HFF-Myc (cell line): ENCODE results near the gene SFTPB.

ENCODE experiments used
- DNase-seq: peaks from one replicate; pipeline ENCODE4 v3.0.0-alpha.2; 2011; ENCODE audit warnings: low read depth; ENCODE audit errors: extremely low read depth
- H3K4me3 ChIP-seq: replicated peaks from 2 replicates; pipeline ENCODE4 v1.5.1; 2011; ENCODE audit warnings: low read depth, mild to moderate bottlenecking, control low read depth, low read length
- TF ChIP-seq, protein P1 (sequence below): IDR thresholded peaks from 2 replicates; pipeline ENCODE4 v1.5.1; 2012; ENCODE audit warnings: mild to moderate bottlenecking, low read depth, low read length, control low read depth; ENCODE audit errors: missing control alignments

The SFTPB gene

GRCh38 chr2:85712849-85713612 lies 45.0 kb upstream of the SFTPB start:
- TF ChIP-seq, protein P1, sequence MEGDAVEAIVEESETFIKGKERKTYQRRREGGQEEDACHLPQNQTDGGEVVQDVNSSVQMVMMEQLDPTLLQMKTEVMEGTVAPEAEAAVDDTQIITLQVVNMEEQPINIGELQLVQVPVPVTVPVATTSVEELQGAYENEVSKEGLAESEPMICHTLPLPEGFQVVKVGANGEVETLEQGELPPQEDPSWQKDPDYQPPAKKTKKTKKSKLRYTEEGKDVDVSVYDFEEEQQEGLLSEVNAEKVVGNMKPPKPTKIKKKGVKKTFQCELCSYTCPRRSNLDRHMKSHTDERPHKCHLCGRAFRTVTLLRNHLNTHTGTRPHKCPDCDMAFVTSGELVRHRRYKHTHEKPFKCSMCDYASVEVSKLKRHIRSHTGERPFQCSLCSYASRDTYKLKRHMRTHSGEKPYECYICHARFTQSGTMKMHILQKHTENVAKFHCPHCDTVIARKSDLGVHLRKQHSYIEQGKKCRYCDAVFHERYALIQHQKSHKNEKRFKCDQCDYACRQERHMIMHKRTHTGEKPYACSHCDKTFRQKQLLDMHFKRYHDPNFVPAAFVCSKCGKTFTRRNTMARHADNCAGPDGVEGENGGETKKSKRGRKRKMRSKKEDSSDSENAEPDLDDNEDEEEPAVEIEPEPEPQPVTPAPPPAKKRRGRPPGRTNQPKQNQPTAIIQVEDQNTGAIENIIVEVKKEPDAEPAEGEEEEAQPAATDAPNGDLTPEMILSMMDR = no peak
- no peak for DNase-seq
- no peak overlapping the region for H3K4me3 ChIP-seq

DNA sequence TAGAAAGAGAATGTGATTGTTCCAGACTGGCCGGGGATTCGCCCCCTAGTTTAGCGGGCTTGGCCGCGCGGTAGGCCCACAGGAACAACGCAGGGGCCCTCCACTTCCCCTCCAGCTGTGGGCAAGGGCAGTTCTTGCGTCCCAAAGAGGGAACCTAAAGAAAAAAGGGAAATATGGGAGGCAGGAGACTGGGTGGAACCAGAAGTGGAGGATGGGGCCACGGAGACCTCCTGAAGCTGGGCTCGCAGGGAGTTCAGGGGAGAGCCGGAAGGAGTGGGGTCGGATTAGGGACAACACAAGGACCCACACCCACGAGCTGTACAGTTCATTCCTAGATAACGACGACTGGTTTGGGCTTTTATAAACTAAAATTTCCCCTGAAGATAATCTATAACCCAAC lies 44.3 kb upstream of the SFTPB start:
- TF ChIP-seq, protein P1 = no peak
- no peak overlapping the region for H3K4me3 ChIP-seq
- DNase-seq = no peak

GRCh38 chr2:85711578-85712060 lies 43.6 kb upstream of the SFTPB start:
- no peak for DNase-seq
- no peak overlapping the region for H3K4me3 ChIP-seq
- TF ChIP-seq, protein P1 = no peak

DNA sequence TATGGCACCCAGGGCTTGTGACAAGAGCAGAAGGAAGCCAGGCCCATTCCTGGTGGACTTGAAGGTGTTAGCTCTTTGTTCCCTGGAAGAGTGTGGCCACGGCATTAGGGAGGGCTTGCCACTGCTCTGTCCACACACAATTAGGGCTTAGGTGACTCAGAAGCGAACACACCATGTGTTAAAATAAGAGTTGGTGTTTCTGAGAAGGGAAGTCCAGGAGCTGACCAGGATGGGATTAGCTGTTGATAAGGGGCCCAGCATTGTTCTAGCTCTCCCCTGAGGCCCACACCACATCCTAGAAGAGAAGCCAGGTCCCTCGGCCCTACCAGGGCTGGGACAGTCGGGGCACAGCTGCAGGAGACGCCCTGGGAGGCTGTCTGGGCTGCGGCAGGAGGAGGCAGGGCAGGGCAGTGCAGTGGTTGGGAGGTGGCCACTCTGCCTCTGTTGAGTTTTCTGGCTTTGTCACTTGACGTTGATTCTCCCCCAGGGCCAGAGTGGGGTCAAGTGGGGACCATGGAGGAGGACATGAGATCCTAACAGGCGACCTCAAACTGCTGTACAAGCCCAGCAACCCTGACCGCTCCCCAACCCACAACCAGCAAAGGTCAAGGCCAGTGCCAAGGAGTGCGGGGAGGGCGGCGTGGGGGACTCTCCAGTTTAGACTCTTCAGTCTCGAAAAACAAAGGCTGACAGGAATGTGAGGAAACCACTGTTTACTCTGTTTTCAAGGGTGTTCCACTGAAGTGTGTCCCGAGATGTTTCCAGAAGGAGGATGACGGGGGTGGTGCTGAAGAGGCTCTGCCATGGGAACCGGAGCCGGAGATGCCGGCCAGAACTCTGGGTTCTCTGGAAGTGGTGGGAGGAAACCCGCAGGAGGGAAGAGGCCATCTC lies 42.9 kb upstream of the SFTPB start:
- DNase-seq = no peak
- TF ChIP-seq, protein P1 = no peak
- no peak overlapping the region for H3K4me3 ChIP-seq

DNA sequence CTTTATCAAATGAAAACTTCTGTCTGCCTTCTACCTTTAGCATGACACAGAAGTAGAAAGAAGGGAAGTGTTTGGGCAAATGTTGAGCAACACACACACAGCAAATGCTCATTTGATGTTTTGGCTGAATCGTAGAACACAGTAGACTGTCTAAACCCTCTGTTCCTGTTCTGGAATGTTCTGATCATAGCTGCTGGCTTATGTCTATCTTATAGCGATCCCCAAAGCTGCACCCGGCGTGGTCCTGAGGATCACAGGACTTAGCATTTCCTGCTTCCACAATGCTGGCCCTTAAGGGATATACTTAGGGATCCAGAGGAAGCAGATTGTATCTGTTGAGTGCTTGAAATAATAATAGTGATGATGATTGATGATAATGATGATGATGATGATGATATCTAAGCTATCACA lies 41.4 kb upstream of the SFTPB start:
- DNase-seq = no peak
- no peak overlapping the region for H3K4me3 ChIP-seq
- TF ChIP-seq, protein P1 = no peak

- DNase-seq = no peak
- no peak overlapping the region for H3K4me3 ChIP-seq
- TF ChIP-seq, protein P1 = no peak
These were observed 40.6 kb upstream of the SFTPB start for GRCh38 chr2:85708641-85709040.
